ENCODE results near the gene PKP4. TPM values are rescaled to one million over a fixed set of nuclear protein-coding genes. Genes with fewer than 3 reads are reported as not detected.

Gene PKP4
- total and polyA plus RNA-seq, 9 of the 15 experiments (the other 6 are each of a cell fraction or from before 2014, with no cell fraction given): 24.6 to 99.1 (median 74.0) TPM

DNA sequence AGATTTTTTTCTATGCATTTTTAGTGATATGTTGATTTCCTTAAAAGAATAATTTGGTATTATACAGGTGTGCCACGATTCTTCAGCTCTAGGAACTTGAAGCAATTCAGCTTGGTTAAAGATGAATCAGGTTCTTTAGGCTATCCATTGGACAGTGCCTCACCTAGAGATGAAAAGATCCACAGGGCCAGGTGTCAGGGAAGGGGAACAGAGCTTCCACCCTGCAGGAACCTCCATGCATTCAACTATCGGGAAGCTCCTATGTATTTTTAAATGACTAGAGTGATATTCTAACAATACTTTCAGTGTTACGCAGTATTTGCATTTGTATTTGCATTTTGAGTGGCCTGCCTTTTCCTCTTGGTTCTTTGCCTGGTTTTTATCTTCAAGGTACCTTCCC, 40.2 kb downstream of the PKP4 start:
- Histone ChIP-seq H3K36me3 (ENCODE audit: control insufficient read depth, insufficient read depth, low read length) (peaks cover 4% of the 10 kb centered on the region; the same call in 2 of the 3 replicates), H3K9ac (ENCODE audit: insufficient read depth in 1 of 2, low read depth in 2 of 2, low read length in 2 of 2) (no peak overlapping the region; a peak in 1 of 4 replicates), H3K4me1 (replicated peaks in 1 of 2; ENCODE audit: control insufficient read depth in 2 of 2, insufficient read depth in 2 of 2, low read length in 2 of 2) (peaks cover 5 to 6% of the 10 kb centered on the region in 2 experiments; a peak in 3 of 5 replicates), H3K27me3 (ENCODE audit: control insufficient read depth in 2 of 2, insufficient read depth in 2 of 2, low read length in 2 of 2) (no peaks in the 10 kb centered on the region), H3K9me3 (replicated peaks; ENCODE audit: control insufficient read depth, insufficient read depth, low read depth, low read length) (no peaks in the 10 kb centered on the region), H3K9me1 (ENCODE audit: control insufficient read depth, insufficient read depth, low read length) (peaks cover 4% of the 10 kb centered on the region), H3K4me2 (ENCODE audit: insufficient read depth, low read length) (no peak overlapping the region), H3K79me2 (ENCODE audit: control insufficient read depth, insufficient read depth, low read length) (peaks cover 75% of the 10 kb centered on the region), H4K20me1 (replicated peaks; ENCODE audit: control insufficient read depth, insufficient read depth, low read length) (peaks cover 4% of the 10 kb centered on the region), H3K4me3 (no peak overlapping the region), H3K27ac (ENCODE audit: extremely low read depth, low read depth, low read length) (no peak overlapping the region), H2AFZ (ENCODE audit: low read depth, low read length) (no peak overlapping the region)
- WGBS (ENCODE audit: insufficient coverage, low coverage, missing lambda C conversion rate): 50% methylated on average over 3 of the region's 3 CpGs
- CTCF ChIA-PET (ENCODE audit: low intra/inter-chr PET ratio): no interaction called here
- in situ Hi-C loops (cut with MboI) (no loop called here), intact Hi-C loops (cut with micrococcal nuclease) (no loop called here)
- BruUV-seq (replicated peaks): no TSS peak
- DNase-seq (ENCODE audit: extremely low read depth in 1 of 4, low spot score in 3 of 4) (no peak), FAIRE-seq (no peak), ATAC-seq (no peak)
- no peak for TF ChIP-seq CHD2 (IDR thresholded peaks at IDR 0.05; ENCODE audit: low read depth, low read length)
- TF ChIP-seq, protein P1, sequence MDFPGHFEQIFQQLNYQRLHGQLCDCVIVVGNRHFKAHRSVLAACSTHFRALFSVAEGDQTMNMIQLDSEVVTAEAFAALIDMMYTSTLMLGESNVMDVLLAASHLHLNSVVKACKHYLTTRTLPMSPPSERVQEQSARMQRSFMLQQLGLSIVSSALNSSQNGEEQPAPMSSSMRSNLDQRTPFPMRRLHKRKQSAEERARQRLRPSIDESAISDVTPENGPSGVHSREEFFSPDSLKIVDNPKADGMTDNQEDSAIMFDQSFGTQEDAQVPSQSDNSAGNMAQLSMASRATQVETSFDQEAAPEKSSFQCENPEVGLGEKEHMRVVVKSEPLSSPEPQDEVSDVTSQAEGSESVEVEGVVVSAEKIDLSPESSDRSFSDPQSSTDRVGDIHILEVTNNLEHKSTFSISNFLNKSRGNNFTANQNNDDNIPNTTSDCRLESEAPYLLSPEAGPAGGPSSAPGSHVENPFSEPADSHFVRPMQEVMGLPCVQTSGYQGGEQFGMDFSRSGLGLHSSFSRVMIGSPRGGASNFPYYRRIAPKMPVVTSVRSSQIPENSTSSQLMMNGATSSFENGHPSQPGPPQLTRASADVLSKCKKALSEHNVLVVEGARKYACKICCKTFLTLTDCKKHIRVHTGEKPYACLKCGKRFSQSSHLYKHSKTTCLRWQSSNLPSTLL (IDR thresholded peaks at IDR 0.05): no peak
- no peak for TF ChIP-seq NUFIP1 (IDR thresholded peaks at IDR 0.05; ENCODE audit: partially characterized antibody)
- no peak for TF ChIP-seq SMARCE1 (IDR thresholded peaks at IDR 0.05)
- TF ChIP-seq ZNF133 (CRISPR knock-in tag; IDR thresholded peaks at IDR 0.05): no peak
- TF ChIP-seq CBFB (CRISPR knock-in tag; IDR thresholded peaks at IDR 0.05): no peak
- TF ChIP-seq MAFG (tag; conservative IDR thresholded peaks at IDR 0.05): no peak
- no peak for TF ChIP-seq HDAC8 (tag; IDR thresholded peaks at IDR 0.05)
- no peak for TF ChIP-seq RAD51 (IDR thresholded peaks at IDR 0.05; ENCODE audit: borderline replicate concordance, low read depth)
- no peak for TF ChIP-seq ZKSCAN8 (CRISPR knock-in tag; IDR thresholded peaks at IDR 0.05)
- TF ChIP-seq, protein P2, sequence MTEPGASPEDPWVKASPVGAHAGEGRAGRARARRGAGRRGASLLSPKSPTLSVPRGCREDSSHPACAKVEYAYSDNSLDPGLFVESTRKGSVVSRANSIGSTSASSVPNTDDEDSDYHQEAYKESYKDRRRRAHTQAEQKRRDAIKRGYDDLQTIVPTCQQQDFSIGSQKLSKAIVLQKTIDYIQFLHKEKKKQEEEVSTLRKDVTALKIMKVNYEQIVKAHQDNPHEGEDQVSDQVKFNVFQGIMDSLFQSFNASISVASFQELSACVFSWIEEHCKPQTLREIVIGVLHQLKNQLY (CRISPR knock-in tag; conservative IDR thresholded peaks at IDR 0.05): no peak
- POLR2A ChIA-PET: interaction anchor here (0.9 to 2.2 kb wide), 3 partner anchors 8 to 14 kb away, joined by 3 to 5 read pairs (median 4); no protein-coding TSS in a partner anchor
